DMS79 (cell line): ENCODE results near the gene PPP2CA.

Experiments used
- DNase-seq: peaks from one replicate; lab custom pipeline; 2025; lab: John Stamatoyannopoulos, UW

Gene PPP2CA

GRCh38 chr5:134148316-134148715, 77.6 kb downstream of the PPP2CA start:
- no peak for DNase-seq

GRCh38 chr5:134146651-134147518, 79.0 kb downstream of the PPP2CA start:
- DNase-seq: no peak

- DNase-seq: no peak
Observed at GRCh38 chr5:134145779-134146581, 79.9 kb downstream of the PPP2CA start.

- no peak for DNase-seq
Observed at GRCh38 chr5:134145041-134145757, 80.7 kb downstream of the PPP2CA start.
